ENCODE results near the gene ARHGEF1.

DNA sequence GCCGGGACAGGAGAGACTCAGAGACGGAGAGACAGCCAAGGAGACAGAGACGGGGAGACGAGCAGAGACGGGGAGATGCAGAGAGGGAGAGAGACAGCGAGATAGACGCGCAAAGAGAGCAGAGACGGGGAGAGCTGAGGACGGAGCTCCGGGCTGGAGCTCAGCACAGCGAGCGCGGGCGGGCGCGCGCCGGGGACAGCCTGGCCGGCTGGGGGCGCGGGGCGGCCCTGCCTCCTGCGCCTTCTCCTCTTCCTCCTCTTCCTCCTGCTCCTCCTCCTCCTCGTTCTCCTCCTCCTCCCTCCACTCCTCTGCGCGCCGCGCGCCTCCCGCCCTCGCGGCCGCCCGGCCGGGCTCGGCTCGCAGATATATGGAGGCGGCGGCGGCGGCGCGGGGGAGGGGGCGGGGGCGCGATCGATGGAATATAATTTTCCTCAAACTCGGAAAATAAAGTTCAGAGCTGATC, 45.3 kb downstream of the ARHGEF1 start, which contains the start of gene ERFL:
- TF ChIP-seq, protein P1, sequence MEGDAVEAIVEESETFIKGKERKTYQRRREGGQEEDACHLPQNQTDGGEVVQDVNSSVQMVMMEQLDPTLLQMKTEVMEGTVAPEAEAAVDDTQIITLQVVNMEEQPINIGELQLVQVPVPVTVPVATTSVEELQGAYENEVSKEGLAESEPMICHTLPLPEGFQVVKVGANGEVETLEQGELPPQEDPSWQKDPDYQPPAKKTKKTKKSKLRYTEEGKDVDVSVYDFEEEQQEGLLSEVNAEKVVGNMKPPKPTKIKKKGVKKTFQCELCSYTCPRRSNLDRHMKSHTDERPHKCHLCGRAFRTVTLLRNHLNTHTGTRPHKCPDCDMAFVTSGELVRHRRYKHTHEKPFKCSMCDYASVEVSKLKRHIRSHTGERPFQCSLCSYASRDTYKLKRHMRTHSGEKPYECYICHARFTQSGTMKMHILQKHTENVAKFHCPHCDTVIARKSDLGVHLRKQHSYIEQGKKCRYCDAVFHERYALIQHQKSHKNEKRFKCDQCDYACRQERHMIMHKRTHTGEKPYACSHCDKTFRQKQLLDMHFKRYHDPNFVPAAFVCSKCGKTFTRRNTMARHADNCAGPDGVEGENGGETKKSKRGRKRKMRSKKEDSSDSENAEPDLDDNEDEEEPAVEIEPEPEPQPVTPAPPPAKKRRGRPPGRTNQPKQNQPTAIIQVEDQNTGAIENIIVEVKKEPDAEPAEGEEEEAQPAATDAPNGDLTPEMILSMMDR (optimal IDR thresholded peaks at IDR 0.05 in 1 of 3, IDR thresholded peaks at IDR 0.05 in 1 of 3, conservative IDR thresholded peaks at IDR 0.05 in 1 of 3; ENCODE audit: extremely low read depth in 1 of 3, insufficient read depth in 2 of 3, low read length in 3 of 3), result peak in 1 of 3 experiments; percentile 13
- no peak for TF ChIP-seq EZH2 (IDR thresholded peaks at IDR 0.05; ENCODE audit: low read length)
